ENCODE data around the gene TCEAL3. TPM values are rescaled to one million over a fixed set of nuclear protein-coding genes. Genes with fewer than 3 reads are reported as not detected.

TCEAL3 gene
- total RNA-seq, 1 experiment from 2014 or later = 2.7 TPM

DNA sequence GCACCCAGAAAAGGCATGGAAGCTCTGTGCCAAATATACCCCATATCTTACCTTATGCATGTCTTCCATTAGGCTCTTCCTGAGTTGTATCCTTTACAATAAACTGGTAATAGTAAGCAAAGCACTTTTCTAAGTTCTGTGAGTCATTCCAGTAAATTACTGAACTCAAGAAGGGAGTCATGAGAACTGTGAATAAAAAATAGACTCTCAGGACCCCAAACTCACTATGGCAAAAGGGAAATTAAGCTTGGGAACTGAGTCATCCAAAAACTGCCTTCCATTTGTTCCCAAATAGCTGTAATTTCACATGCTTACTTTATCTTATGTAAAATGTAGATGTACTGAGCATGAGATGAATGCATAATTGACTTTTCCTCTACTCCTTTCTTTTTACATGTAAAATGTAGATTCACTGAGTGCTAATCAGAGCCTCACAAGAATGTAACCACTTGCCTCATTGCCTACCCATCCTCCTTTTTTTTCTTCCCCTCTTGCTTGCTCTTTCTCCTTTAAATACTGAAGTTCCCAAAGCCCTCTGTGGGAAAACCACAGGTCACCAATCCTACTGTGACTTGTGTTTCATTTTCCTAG is 8.1 kb downstream of the TCEAL3 start:
- H3K4me3 ChIP-seq (ENCODE audit: low read depth, low read length) = no peak overlapping the region
- ChIA-PET POLR2A (no interaction called here), CTCF (no interaction called here)
- H3K27ac Mint-ChIP-seq (ENCODE audit: unreplicated experiment) = no peak overlapping the region
- TF ChIP-seq, protein P1, sequence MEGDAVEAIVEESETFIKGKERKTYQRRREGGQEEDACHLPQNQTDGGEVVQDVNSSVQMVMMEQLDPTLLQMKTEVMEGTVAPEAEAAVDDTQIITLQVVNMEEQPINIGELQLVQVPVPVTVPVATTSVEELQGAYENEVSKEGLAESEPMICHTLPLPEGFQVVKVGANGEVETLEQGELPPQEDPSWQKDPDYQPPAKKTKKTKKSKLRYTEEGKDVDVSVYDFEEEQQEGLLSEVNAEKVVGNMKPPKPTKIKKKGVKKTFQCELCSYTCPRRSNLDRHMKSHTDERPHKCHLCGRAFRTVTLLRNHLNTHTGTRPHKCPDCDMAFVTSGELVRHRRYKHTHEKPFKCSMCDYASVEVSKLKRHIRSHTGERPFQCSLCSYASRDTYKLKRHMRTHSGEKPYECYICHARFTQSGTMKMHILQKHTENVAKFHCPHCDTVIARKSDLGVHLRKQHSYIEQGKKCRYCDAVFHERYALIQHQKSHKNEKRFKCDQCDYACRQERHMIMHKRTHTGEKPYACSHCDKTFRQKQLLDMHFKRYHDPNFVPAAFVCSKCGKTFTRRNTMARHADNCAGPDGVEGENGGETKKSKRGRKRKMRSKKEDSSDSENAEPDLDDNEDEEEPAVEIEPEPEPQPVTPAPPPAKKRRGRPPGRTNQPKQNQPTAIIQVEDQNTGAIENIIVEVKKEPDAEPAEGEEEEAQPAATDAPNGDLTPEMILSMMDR (IDR thresholded peaks at IDR 0.05; ENCODE audit: insufficient read depth in 1 of 2, low read depth in 1 of 2, low read length in 1 of 2, severe bottlenecking in 1 of 2, unreplicated experiment in 1 of 2) = no peak
- H3K36me3 ChIP-seq (ENCODE audit: control insufficient read depth, insufficient read depth, low read length) = no peaks in the 10 kb centered on the region
- no peaks in the 10 kb centered on the region for H3K4me1 Mint-ChIP-seq (ENCODE audit: low read depth, unreplicated experiment)
- BruUV-seq (replicated peaks) = no TSS peak
- DNase-seq = no peak
- intact Hi-C loops (cut with micrococcal nuclease; ENCODE audit: unreplicated experiment) = no loop called here
- no peaks in the 10 kb centered on the region for H3K9me3 Mint-ChIP-seq (ENCODE audit: unreplicated experiment)
- H3K27me3 Mint-ChIP-seq (ENCODE audit: insufficient read depth, unreplicated experiment) = no peaks in the 10 kb centered on the region
- no peak overlapping the region for H3K4me3 Mint-ChIP-seq (ENCODE audit: unreplicated experiment)
- no peaks in the 10 kb centered on the region for H3K9me3 ChIP-seq
- no peaks in the 10 kb centered on the region for H3K4me1 ChIP-seq
- H3K27me3 ChIP-seq (replicated peaks; ENCODE audit: control insufficient read depth, insufficient read depth, low read length) = no peaks in the 10 kb centered on the region
- peaks cover 6% of the 10 kb centered on the region for H3K36me3 Mint-ChIP-seq (ENCODE audit: insufficient read depth, unreplicated experiment)

DNA sequence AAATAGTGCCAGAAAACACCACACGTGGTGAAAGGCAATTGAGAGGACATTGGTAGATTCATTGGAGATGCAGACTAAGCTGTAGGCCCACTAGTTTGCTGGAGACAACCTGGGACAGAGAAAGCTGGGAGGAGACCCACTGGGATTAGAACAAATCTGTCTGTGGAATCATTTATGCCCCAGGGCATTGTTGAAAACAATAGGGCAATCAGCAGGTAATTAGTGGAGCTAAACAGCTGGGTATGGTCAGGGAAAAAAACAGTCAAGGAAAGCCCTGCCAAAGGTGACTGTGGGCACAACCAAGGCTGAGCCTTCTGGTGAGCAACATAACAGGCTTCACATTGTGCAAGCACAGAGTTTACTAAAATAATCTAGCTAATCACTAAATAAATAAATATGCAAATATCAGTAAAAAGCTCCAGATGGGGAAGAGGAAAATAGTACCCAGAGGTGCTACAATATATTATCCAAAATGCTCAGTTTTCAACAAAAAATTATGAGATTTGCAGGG is 9.0 kb downstream of the TCEAL3 start:
- intact Hi-C loops (cut with micrococcal nuclease; ENCODE audit: unreplicated experiment) = no loop called here
- POLR2A ChIA-PET = no interaction called here
- Mint-ChIP-seq H3K4me3 (ENCODE audit: unreplicated experiment) (no peak overlapping the region), H3K9me3 (ENCODE audit: unreplicated experiment) (no peaks in the 10 kb centered on the region), H3K36me3 (ENCODE audit: insufficient read depth, unreplicated experiment) (peaks cover 6% of the 10 kb centered on the region), H3K27me3 (ENCODE audit: insufficient read depth, unreplicated experiment) (no peaks in the 10 kb centered on the region), H3K4me1 (ENCODE audit: low read depth, unreplicated experiment) (no peaks in the 10 kb centered on the region), H3K27ac (ENCODE audit: unreplicated experiment) (no peak overlapping the region)
- BruUV-seq (replicated peaks) = no TSS peak
- Histone ChIP-seq H3K27me3 (replicated peaks; ENCODE audit: control insufficient read depth, insufficient read depth, low read length) (no peaks in the 10 kb centered on the region), H3K36me3 (ENCODE audit: control insufficient read depth, insufficient read depth, low read length) (no peaks in the 10 kb centered on the region), H3K9me3 (no peaks in the 10 kb centered on the region), H3K4me1 (no peaks in the 10 kb centered on the region), H3K4me3 (ENCODE audit: low read depth, low read length) (no peak overlapping the region)
- no peak for DNase-seq
- TF ChIP-seq, protein P1 (IDR thresholded peaks at IDR 0.05; ENCODE audit: insufficient read depth in 1 of 2, low read depth in 1 of 2, low read length in 1 of 2, severe bottlenecking in 1 of 2, unreplicated experiment in 1 of 2) = no peak
- CTCF ChIA-PET = interaction anchor here (1.2 kb wide), 1 partner anchor 13 kb away, joined by 3 read pairs; no protein-coding TSS in a partner anchor

DNA sequence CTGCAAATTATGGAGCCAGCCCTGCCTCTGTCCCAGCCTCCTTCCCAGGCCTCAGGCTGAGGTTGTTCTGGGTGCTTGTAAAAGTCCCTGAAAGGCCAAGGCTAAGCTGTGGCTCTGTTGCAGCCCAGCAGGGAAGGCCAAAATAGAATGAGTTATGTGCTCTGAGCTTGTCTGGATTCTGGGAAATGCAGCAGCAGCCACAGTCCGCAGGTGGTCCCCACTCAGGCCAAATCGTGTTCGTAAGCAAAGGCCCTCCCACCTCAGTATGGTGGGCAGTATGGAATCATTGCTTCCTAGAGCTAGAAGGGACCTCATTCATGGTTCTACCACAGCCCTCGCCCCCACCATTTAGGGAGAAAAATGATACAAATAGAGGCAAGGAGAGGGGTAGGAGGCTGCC is 16.3 kb downstream of the TCEAL3 start:
- Mint-ChIP-seq H3K27me3 (ENCODE audit: insufficient read depth, unreplicated experiment) (no peaks in the 10 kb centered on the region), H3K4me1 (ENCODE audit: low read depth, unreplicated experiment) (peaks cover 6% of the 10 kb centered on the region), H3K9me3 (ENCODE audit: unreplicated experiment) (no peaks in the 10 kb centered on the region), H3K27ac (ENCODE audit: unreplicated experiment) (no peak overlapping the region), H3K4me3 (ENCODE audit: unreplicated experiment) (no peak overlapping the region), H3K36me3 (ENCODE audit: insufficient read depth, unreplicated experiment) (no peaks in the 10 kb centered on the region)
- TF ChIP-seq, protein P1 (IDR thresholded peaks at IDR 0.05; ENCODE audit: insufficient read depth in 1 of 2, low read depth in 1 of 2, low read length in 1 of 2, severe bottlenecking in 1 of 2, unreplicated experiment in 1 of 2) = no peak
- DNase-seq = no peak
- H3K36me3 ChIP-seq (ENCODE audit: control insufficient read depth, insufficient read depth, low read length) = no peaks in the 10 kb centered on the region
- H3K27me3 ChIP-seq (replicated peaks; ENCODE audit: control insufficient read depth, insufficient read depth, low read length) = no peaks in the 10 kb centered on the region
- ChIA-PET CTCF (no interaction called here), POLR2A (no interaction called here)
- intact Hi-C loops (cut with micrococcal nuclease; ENCODE audit: unreplicated experiment) = no loop called here
- H3K4me3 ChIP-seq (ENCODE audit: low read depth, low read length) = no peak overlapping the region
- H3K4me1 ChIP-seq = no peaks in the 10 kb centered on the region
- no peaks in the 10 kb centered on the region for H3K9me3 ChIP-seq
- BruUV-seq (replicated peaks) = no TSS peak
